Transverse colon (tissue), 4 donors: Measurements from ENCODE around the gene LAPTM5. TPM values are rescaled to one million over a fixed set of nuclear protein-coding genes. Genes with fewer than 3 reads are reported as not detected.

ENCODE experiments used
- DNase-seq: peaks from one replicate; pipeline ENCODE4 v3.0.0-alpha.2; 2019
- H3K27ac ChIP-seq, 4 donors: fragments of 200-600 bp; sonication (generic); 2 replicates each; pipeline ENCODE4 v1.5.1; 2016 to 2018; ENCODE audit warnings: inconsistent platforms in 4 of 4
- H3K27me3 ChIP-seq: fragments of 200-600 bp; sonication (generic); 2 replicates; pipeline ENCODE4 v1.5.1; 2017; ENCODE audit warnings: inconsistent platforms
- H3K36me3 ChIP-seq, 4 donors: fragments of 200-600 bp; sonication (generic); 2 replicates each; pipeline ENCODE4 v1.5.1; 2017 to 2019; ENCODE audit warnings: inconsistent platforms in 4 of 4
- H3K4me1 ChIP-seq, 4 donors: fragments of 200-600 bp; sonication (generic); 2 replicates each; pipeline ENCODE4 v1.5.1; 2017 to 2020; ENCODE audit warnings: inconsistent platforms in 4 of 4
- H3K4me3 ChIP-seq, 4 donors: fragments of 200-600 bp; sonication (generic); 1 replicate in 1 of 4; 2 replicates in 3 of 4; pipeline versions ENCODE4 v1.5.1 to v1.6.1; 2017 to 2019; ENCODE audit warnings: inconsistent platforms in 4 of 4
- H3K9me3 ChIP-seq, 2 donors: fragments of 200-600 bp; sonication (generic); 2 replicates each; pipeline ENCODE4 v1.5.1; 2017 to 2019; ENCODE audit warnings: inconsistent platforms in 2 of 2
- CTCF ChIP-seq, 5 experiments: fragments of 200-600 bp in 3 of 5; fragments of 450-650 bp in 2 of 5; sonication (generic) in 3 of 5; IDR thresholded peaks; 1 replicate in 2 of 5; 2 replicates in 3 of 5; pipeline ENCODE4 v1.5.1; 2016 to 2017; ENCODE audit warnings: antibody characterized with exemption in 5 of 5, inconsistent platforms in 3 of 5, mild to moderate bottlenecking in 2 of 5, moderate library complexity in 1 of 5
- EP300 ChIP-seq: sonication (generic); formaldehyde crosslinking; IDR thresholded peaks from one replicate; pipeline ENCODE4 v1.6.1; 2017; ENCODE audit warnings: antibody characterized with exemption, low read depth
- POLR2A ChIP-seq: fragments of 450-650 bp; IDR thresholded peaks from one replicate; pipeline ENCODE4 v1.6.1; 2016; ENCODE audit warnings: antibody characterized with exemption, mild to moderate bottlenecking, moderate library complexity
- POLR2AphosphoS5 ChIP-seq, 3 donors: sonication (generic); formaldehyde crosslinking; IDR thresholded peaks; one replicate each; pipeline ENCODE4 v1.6.1; 2016; ENCODE audit warnings: antibody characterized with exemption in 3 of 3
- WGBS, 2 donors: methylation state at CpG; one replicate each; pipeline ENCODE4 v1.1.5; 2018; ENCODE audit warnings: low coverage in 1 of 2; 5-methylcytosine and 5-hydroxymethylcytosine counted together
- in situ Hi-C, 4 donors: fragments of 200-750 bp; cut with MboI; loops; one replicate each; pipeline versions ENCODE4 v1.15.0 to v1.15.1; 2017; ENCODE audit warnings: low sequenced_read_pairs in 3 of 4, low pct_ligation_motif_present in 1 of 4, low pct_unique_long_range_greater_than_20kb in 1 of 4
- intact Hi-C: fragments of 100-400 bp; cut with DNase I; formaldehyde crosslinking; loops from one replicate; pipeline ENCODE4 v1.15.1; 2023; ENCODE audit warnings: low total_unique reads
- total RNA-seq, 4 donors: library from RNA; depleted of rRNA; stranded (reverse); fragments of >200 nt; gene quantifications; one replicate each; pipeline ENCODE4 v1.1.0, GENCODE V29; 2016

LAPTM5 gene
- total RNA-seq, 4 donors from 2014 or later: 5.2 to 66.6 (median 34.5) TPM

GRCh38 chr1:30773722-30774358, 16.3 kb upstream of the LAPTM5 start:
- H3K27me3 ChIP-seq: no peaks in the 10 kb centered on the region
- 73 to 80% methylated on average over 5 to 7 of the region's 7 CpGs for WGBS, 2 donors
- TF ChIP-seq CTCF (IDR thresholded peaks at IDR 0.05): no peak
- TF ChIP-seq POLR2AphosphoS5 (IDR thresholded peaks at IDR 0.05): no peak
- no peak for TF ChIP-seq EP300
- TF ChIP-seq POLR2A: no peak
- no peak overlapping the region for H3K4me3 ChIP-seq
- no peak overlapping the region for H3K27ac ChIP-seq
- H3K36me3 ChIP-seq: no peaks in the 10 kb centered on the region
- intact Hi-C loops (no loop called here), in situ Hi-C loops (loop anchor here in 1 of 4 donors (5.0 kb wide), 1 partner anchor 47 kb away; no protein-coding TSS in a partner anchor)
- no peaks in the 10 kb centered on the region for H3K4me1 ChIP-seq
- DNase-seq: no peak
- no peaks in the 10 kb centered on the region for H3K9me3 ChIP-seq

GRCh38 chr1:30771005-30771404, 13.4 kb upstream of the LAPTM5 start:
- 80 to 81% methylated on average over 1 to 6 of the region's 6 CpGs for WGBS, 2 donors
- Histone ChIP-seq H3K27ac (no peak overlapping the region), H3K4me3 (no peak overlapping the region), H3K4me1 (no peaks in the 10 kb centered on the region), H3K9me3 (no peaks in the 10 kb centered on the region), H3K36me3 (no peaks in the 10 kb centered on the region), H3K27me3 (no peaks in the 10 kb centered on the region)
- in situ Hi-C loops (loop anchor here in 1 of 4 donors (5.0 kb wide), 1 partner anchor 44 kb away; no protein-coding TSS in a partner anchor), intact Hi-C loops (no loop called here)
- DNase-seq: no peak
- TF ChIP-seq CTCF (IDR thresholded peaks at IDR 0.05) (no peak), EP300 (no peak), POLR2A (no peak), POLR2AphosphoS5 (IDR thresholded peaks at IDR 0.05) (no peak)

DNA sequence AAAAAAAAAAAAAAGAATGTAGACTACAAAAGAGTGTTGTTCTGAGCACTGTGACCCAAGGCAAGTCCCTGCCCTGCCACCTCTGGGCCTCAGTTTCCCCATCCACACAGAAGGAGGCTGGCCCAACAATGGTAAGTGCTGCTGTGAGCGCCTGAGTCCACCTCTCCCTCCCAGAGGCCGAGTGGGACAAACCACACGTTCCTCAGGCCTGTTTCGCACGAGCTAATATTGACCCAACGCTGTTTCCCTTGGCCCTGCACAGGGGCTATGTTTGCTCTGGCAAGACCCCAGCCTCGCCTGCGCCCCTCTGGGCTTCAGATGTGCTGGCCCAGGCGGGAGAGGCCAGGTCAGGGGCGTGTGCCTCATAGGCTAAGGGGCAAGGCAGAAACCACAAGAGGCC, 12.6 kb upstream of the LAPTM5 start:
- WGBS, 2 donors: 85 to 100% methylated on average over 1 to 10 of the region's 10 CpGs
- in situ Hi-C loops: loop anchor here in 1 of 4 donors (5.0 kb wide), 1 partner anchor 43 kb away; no protein-coding TSS in a partner anchor

More for the DNA sequence above, 12.6 kb upstream of the LAPTM5 start:
- no peaks in the 10 kb centered on the region for H3K4me1 ChIP-seq
- H3K27ac ChIP-seq: no peak overlapping the region
- H3K36me3 ChIP-seq: no peaks in the 10 kb centered on the region
- intact Hi-C loops: no loop called here
- TF ChIP-seq CTCF (IDR thresholded peaks at IDR 0.05): no peak
- no peak for TF ChIP-seq POLR2A
- no peak for TF ChIP-seq POLR2AphosphoS5 (IDR thresholded peaks at IDR 0.05)
- TF ChIP-seq EP300: no peak
- DNase-seq: no peak
- no peaks in the 10 kb centered on the region for H3K27me3 ChIP-seq
- no peaks in the 10 kb centered on the region for H3K9me3 ChIP-seq
- no peak overlapping the region for H3K4me3 ChIP-seq
